Esophagus (tissue), 2 donors: Measurements from ENCODE around the gene PGAP6. TPM values are rescaled to one million over a fixed set of nuclear protein-coding genes. Genes with fewer than 3 reads are reported as not detected.
A peak's percentile ranks its signal among the peaks of the same experiment; 100 is the strongest.
"Not testable (repeated sequence)": the region's sequence is repeated elsewhere in the genome, so short reads cannot be mapped to it uniquely, and the experiment has no call there.

Source experiments
- H3K27ac ChIP-seq, 2 donors: one replicate each; pipeline ENCODE4 v1.5.1; 2013; ENCODE audit warnings: low read depth in 2 of 2, mild to moderate bottlenecking in 2 of 2, inconsistent platforms in 1 of 2, low read length in 1 of 2, moderate library complexity in 1 of 2
- H3K27me3 ChIP-seq, 2 donors: one replicate each; pipeline ENCODE4 v1.6.1; 2013; ENCODE audit warnings: low read length in 2 of 2, control low read depth in 1 of 2, mild to moderate bottlenecking in 1 of 2; ENCODE audit not compliant: insufficient read depth in 2 of 2, control insufficient read depth in 1 of 2
- H3K36me3 ChIP-seq, 2 donors: one replicate each; pipeline ENCODE4 v1.6.1; 2013; ENCODE audit warnings: low read length in 1 of 2; ENCODE audit not compliant: control insufficient read depth in 2 of 2, insufficient read depth in 2 of 2
- H3K4me1 ChIP-seq, 2 donors: one replicate each; pipeline ENCODE4 v1.6.1; 2013; ENCODE audit warnings: low read length in 1 of 2; ENCODE audit not compliant: control insufficient read depth in 2 of 2, insufficient read depth in 2 of 2
- H3K4me3 ChIP-seq, 2 donors: one replicate each; pipeline ENCODE4 v1.5.1; 2013; ENCODE audit warnings: low read length in 2 of 2, mild to moderate bottlenecking in 2 of 2, low read depth in 1 of 2, moderate library complexity in 1 of 2
- H3K9me3 ChIP-seq, 2 donors: one replicate each; pipeline ENCODE4 v1.6.1; 2013; ENCODE audit warnings: mild to moderate bottlenecking in 2 of 2, low read depth in 1 of 2, low read length in 1 of 2, moderate library complexity in 1 of 2; ENCODE audit not compliant: control insufficient read depth in 2 of 2, insufficient read depth in 1 of 2
- WGBS, 2 donors: extraction: QIAGEN DNeasy Blood & Tissue Kit; methylation state at CpG; one replicate each; pipeline ENCODE4 v1.1.7; 2013; 5-methylcytosine and 5-hydroxymethylcytosine counted together
- polyA plus RNA-seq, 2 donors: library from polyadenylated mRNA; stranded (reverse); fragments of 200-250 nt; gene quantifications; one replicate each; pipeline ENCODE4 v1.2.3, GENCODE V29; 2013
- donor health status: healthy with polysubstance abuse.
- donor health status: Bipolar disorder and iron deficiency.

The PGAP6 gene
- polyA plus RNA-seq, 2 donors, result 30.3 to 44.3 TPM

GRCh38 chr16:424033-424622 lies 42.4 kb upstream of the PGAP6 start:
- H3K9me3 ChIP-seq, result no peaks in the 10 kb centered on the region
- H3K27ac ChIP-seq, result peak overlapping the region; percentile 91 to 95
- H3K4me1 ChIP-seq, result peaks cover 5 to 12% of the 10 kb centered on the region in 2 donors
- peak overlapping the region in 1 of 2 donors; percentile 67 for H3K4me3 ChIP-seq
- H3K27me3 ChIP-seq, result no peaks in the 10 kb centered on the region
- H3K36me3 ChIP-seq, result no peaks in the 10 kb centered on the region
- WGBS, 2 donors, result 25 to 45% methylated on average over 20 of the region's 20 CpGs

DNA sequence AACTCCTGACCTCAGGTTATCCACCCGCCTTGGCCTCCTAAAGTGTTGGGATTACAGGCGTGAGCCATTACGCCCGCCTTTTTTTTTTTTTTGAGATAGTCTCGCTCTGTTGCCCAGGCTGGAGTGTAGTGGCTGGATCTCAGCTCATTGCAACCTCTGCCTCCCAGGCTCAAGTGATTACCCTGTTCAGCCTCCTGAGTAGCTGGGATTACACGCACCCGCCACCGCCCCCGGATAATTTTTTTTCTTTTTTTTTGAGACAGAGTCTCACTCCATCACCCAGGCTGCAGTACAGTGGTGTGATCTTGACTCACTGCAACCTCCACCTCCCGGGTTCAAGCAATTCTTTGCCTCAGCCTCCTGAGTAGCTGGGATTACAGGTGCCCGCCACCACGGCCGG lies 40.4 kb upstream of the PGAP6 start:
- WGBS, 2 donors, result 88 to 93% methylated on average over 12 to 13 of the region's 13 CpGs

DNA sequence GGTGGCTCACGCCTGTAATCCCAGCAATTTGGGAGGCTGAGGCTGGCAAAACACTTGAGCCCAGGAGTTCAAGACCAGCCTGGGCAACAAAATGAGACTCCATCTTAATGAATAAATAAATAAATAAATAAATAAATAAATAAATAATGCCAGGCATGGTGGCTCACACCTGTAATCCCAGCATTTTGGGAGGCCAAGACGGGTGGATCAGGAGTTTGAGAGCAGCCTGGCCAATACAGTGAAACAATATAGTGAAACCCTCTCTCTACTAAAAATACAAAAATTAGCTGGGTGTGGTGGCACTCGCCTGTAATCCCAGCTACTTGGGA lies 33.4 kb upstream of the PGAP6 start:
- H3K9me3 ChIP-seq, H3K4me1 ChIP-seq, H3K4me3 ChIP-seq, H3K27me3 ChIP-seq, H3K27ac ChIP-seq: not testable (repeated sequence)
- peaks cover 5 to 14% of the 10 kb centered on the region in 2 donors for H3K36me3 ChIP-seq
- 92 to 95% methylated on average over 3 of the region's 3 CpGs for WGBS, 2 donors

More for the DNA sequence above, 40.4 kb upstream of the PGAP6 start:
- not testable (repeated sequence) for H3K27ac ChIP-seq, H3K4me3 ChIP-seq, H3K36me3 ChIP-seq, H3K27me3 ChIP-seq, H3K9me3 ChIP-seq
- H3K4me1 ChIP-seq, result peaks cover 5 to 11% of the 10 kb centered on the region in 2 donors

GRCh38 chr16:414395-415169 lies 32.8 kb upstream of the PGAP6 start:
- Histone ChIP-seq H3K27ac (no peak overlapping the region), H3K27me3 (no peaks in the 10 kb centered on the region), H3K36me3 (peaks cover 5 to 17% of the 10 kb centered on the region in 2 donors), H3K9me3 (no peaks in the 10 kb centered on the region), H3K4me1 (no peaks in the 10 kb centered on the region), H3K4me3 (no peak overlapping the region)
- WGBS, 2 donors, result 86 to 88% methylated on average over 21 of the region's 21 CpGs

GRCh38 chr16:411576-412265 lies 29.9 kb upstream of the PGAP6 start:
- no peaks in the 10 kb centered on the region for H3K27me3 ChIP-seq
- peaks cover 5 to 17% of the 10 kb centered on the region in 2 donors for H3K36me3 ChIP-seq
- H3K4me1 ChIP-seq, result no peaks in the 10 kb centered on the region
- H3K9me3 ChIP-seq, result no peaks in the 10 kb centered on the region
- WGBS, 2 donors, result 94 to 96% methylated on average over 26 of the region's 26 CpGs
- no peak overlapping the region for H3K4me3 ChIP-seq
- no peak overlapping the region for H3K27ac ChIP-seq

DNA sequence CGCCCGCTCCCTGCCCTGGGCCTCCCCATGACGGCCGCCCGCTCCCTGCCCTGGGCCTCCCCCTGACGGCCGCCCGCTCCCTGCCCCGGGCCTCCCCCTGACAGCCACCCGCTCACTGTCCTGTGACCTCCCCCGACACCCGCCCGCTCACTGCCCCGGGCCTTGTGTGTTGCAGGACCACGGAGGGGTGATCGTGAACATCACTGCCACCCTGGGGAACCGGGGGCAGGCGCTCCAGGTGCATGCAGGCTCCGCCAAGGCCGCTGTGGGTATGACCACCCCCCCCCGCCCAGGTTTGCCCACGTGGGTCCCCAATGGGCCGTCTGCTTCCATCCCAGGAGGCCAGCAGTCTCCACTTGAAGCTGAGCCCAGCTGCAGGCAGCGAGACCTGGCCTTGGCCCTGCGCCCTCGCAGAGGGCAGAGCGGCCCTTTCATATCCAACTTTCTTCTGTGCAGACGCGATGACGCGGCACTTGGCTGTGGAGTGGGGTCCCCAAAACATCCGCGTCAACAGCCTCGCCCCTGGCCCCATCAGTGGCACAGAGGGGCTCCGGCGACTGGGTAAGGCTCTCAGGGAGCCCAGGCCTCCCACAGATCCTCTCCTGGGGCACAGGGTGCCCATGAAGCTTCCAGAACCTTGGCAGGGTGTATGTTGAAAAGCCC lies 28.9 kb upstream of the PGAP6 start:
- WGBS, 2 donors, result 85 to 92% methylated on average over 36 of the region's 36 CpGs
- Histone ChIP-seq H3K36me3 (peaks cover 5 to 19% of the 10 kb centered on the region in 2 donors), H3K27ac (no peak overlapping the region), H3K9me3 (no peaks in the 10 kb centered on the region), H3K27me3 (no peaks in the 10 kb centered on the region), H3K4me1 (no peaks in the 10 kb centered on the region), H3K4me3 (no peak overlapping the region)

GRCh38 chr16:407253-407652 lies 25.5 kb upstream of the PGAP6 start:
- no peak overlapping the region for H3K27ac ChIP-seq
- H3K4me1 ChIP-seq, result no peaks in the 10 kb centered on the region
- WGBS, 2 donors, result 88 to 89% methylated on average over 16 of the region's 16 CpGs
- H3K27me3 ChIP-seq, result no peaks in the 10 kb centered on the region
- H3K4me3 ChIP-seq, result no peak overlapping the region
- H3K36me3 ChIP-seq, result peaks cover 5 to 17% of the 10 kb centered on the region in 2 donors
- no peaks in the 10 kb centered on the region for H3K9me3 ChIP-seq

GRCh38 chr16:405548-406506 lies 24.0 kb upstream of the PGAP6 start:
- H3K4me3 ChIP-seq, result no peak overlapping the region
- H3K27me3 ChIP-seq, result no peaks in the 10 kb centered on the region
- H3K27ac ChIP-seq, result no peak overlapping the region
- H3K4me1 ChIP-seq, result peaks cover 0 to under 1% of the 10 kb centered on the region in 2 donors
- H3K36me3 ChIP-seq, result peaks cover 0 to 6% of the 10 kb centered on the region in 2 donors
- WGBS, 2 donors, result 84 to 86% methylated on average over 27 of the region's 27 CpGs
- H3K9me3 ChIP-seq, result no peaks in the 10 kb centered on the region
